AG09309 (cell line): ENCODE data around the gene GPR152.

ENCODE experiments used
- DNase-seq: peaks from one replicate; pipeline ENCODE4 v3.0.0-alpha.2; 2010; ENCODE audit warnings: low read depth
- H3K4me3 ChIP-seq: 2 replicates; pipeline ENCODE4 v1.5.1; 2011; ENCODE audit warnings: mild to moderate bottlenecking, low read depth, low read length, moderate library complexity; ENCODE audit not compliant: control insufficient read depth
- CTCF ChIP-seq: IDR thresholded peaks from 2 replicates; pipeline ENCODE4 v1.5.1; 2011; ENCODE audit warnings: mild to moderate bottlenecking, low read depth, low read length, inconsistent platforms; ENCODE audit not compliant: insufficient read depth, control insufficient read depth; ENCODE audit errors: missing control alignments

GPR152 gene

DNA sequence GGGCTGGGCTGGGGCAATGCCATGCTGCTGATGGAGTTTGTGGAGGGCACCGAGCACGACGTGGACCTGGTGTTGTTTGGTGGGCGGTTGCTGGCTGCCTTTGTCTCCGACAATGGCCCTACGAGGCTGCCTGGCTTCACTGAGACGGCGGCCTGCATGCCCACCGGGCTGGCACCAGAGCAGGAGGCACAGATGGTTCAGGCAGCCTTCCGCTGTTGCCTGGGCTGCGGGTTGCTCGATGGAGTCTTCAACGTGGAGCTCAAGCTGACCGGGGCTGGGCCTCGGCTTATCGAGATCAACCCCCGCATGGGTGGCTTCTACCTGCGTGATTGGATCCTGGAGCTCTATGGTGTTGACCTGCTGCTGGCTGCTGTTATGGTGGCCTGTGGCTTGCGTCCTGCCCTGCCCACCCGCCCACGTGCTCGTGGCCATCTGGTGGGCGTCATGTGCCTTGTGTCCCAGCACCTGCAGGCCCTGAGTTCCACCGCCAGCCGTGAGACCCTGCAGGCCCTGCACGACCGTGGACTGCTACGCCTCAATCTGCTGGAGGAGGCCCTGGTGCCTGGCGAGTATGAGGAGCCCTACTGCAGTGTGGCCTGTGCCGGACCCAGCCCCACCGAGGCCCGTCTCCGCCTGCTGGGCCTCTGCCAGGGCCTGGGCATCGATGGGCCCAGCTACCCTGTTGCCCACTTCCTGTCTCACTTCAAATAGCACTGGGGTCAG lies 28.5 kb downstream of the GPR152 start:
- no peak for DNase-seq
- H3K4me3 ChIP-seq, result no peak overlapping the region
- no peak for TF ChIP-seq CTCF

- no peak for TF ChIP-seq CTCF
- H3K4me3 ChIP-seq, result no peak overlapping the region
- no peak for DNase-seq
Measured at GRCh38 chr11:67423466-67423865, 29.1 kb downstream of the GPR152 start.

GRCh38 chr11:67422891-67423290 lies 29.6 kb downstream of the GPR152 start:
- no peak overlapping the region for H3K4me3 ChIP-seq
- DNase-seq, result no peak
- TF ChIP-seq CTCF, result no peak

GRCh38 chr11:67421430-67422031 lies 31.0 kb downstream of the GPR152 start:
- DNase-seq, result no peak
- no peak for TF ChIP-seq CTCF
- H3K4me3 ChIP-seq, result peak overlapping the region; percentile 21

- peak overlapping the region; percentile 36 for H3K4me3 ChIP-seq
- no peak for TF ChIP-seq CTCF
- peak; percentile 20 for DNase-seq
Measured at GRCh38 chr11:67420646-67421429, 31.7 kb downstream of the GPR152 start.

- no peak for DNase-seq
- TF ChIP-seq CTCF, result no peak
- H3K4me3 ChIP-seq, result peak overlapping the region; percentile 36
Measured at GRCh38 chr11:67420147-67420645, 32.3 kb downstream of the GPR152 start.
